Stimulated activated naive CD8-positive, alpha-beta T cell treated with anti-CD3 and anti-CD28 coated beads, Interleukin-15, amount 100 ng/mL, for 72 hours (primary cell): Measurements from ENCODE around the gene KBTBD6.
"Not testable (repeated sequence)": the region's sequence is repeated elsewhere in the genome, so short reads cannot be mapped to it uniquely, and the experiment has no call there.

Experiments used
- ATAC-seq: fragments of 150-1000 bp; cut with Tn5 transposase; 2 replicates; pipeline ENCODE4 v1.10.0; 2021; ENCODE audit warnings: mild to moderate bottlenecking, moderate library complexity
- DNase-seq, 2 donors: peaks; one replicate each; pipeline ENCODE4 v3.0.0; 2021 to 2022
- H3K27ac Mint-ChIP-seq, 2 donors: one replicate each; pipeline ENCODE4 v1.8.0; 2022; ENCODE audit warnings: mild to moderate bottlenecking in 2 of 2, mixed read lengths in 2 of 2, moderate library complexity in 2 of 2
- H3K27me3 Mint-ChIP-seq: one replicate; pipeline ENCODE4 v1.8.0; 2022; ENCODE audit warnings: mixed read lengths
- H3K4me1 Mint-ChIP-seq: one replicate; pipeline ENCODE4 v1.8.0; 2022; ENCODE audit warnings: mild to moderate bottlenecking, mixed read lengths
- H3K4me3 Mint-ChIP-seq, 2 donors: one replicate each; pipeline ENCODE4 v1.8.0; 2022; ENCODE audit warnings: mild to moderate bottlenecking in 2 of 2, mixed read lengths in 2 of 2, moderate library complexity in 1 of 2
- H3K9me3 Mint-ChIP-seq, 2 donors: one replicate each; pipeline ENCODE4 v1.8.0; 2022; ENCODE audit warnings: mixed read lengths in 2 of 2

The KBTBD6 gene

DNA sequence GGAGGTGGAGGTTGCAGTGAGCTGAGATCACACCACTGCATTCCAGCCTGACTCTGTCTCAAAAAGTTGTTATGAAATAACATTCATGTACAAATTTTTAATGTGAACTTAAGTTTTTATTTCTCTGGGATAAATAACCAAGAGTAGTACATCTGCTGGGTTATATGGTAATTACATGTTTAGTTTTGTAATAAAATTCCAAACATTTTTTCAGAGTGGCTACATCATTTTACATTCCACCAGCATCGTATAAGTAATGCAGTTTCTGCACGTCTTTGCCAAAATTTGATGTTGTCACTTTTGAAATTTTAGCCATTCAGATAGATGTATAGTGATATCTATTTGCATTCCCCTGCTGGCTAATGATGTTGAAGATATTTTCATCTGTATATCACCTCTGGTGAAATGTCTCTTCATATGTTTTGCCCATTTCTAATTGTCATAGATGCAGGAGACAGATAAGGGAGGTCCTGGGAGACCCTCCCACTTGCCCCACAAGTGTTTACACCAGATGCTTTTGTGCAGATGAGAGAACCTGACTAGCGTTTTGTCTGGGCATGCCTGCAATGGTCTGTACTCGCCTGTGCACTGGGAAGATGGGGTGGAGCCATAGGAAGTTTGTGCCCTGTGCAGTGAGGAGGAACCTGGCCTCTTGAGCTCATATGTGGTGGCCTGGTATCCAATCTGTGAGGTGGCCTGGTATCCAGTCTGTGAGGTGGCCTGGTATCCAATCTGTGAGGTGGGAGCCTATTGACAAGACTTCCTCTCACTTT is 12.7 kb upstream of the KBTBD6 start:
- ATAC-seq, result no peak
- Mint-ChIP-seq H3K27ac (no peak overlapping the region), H3K4me1 (no peaks in the 10 kb centered on the region), H3K9me3 (peaks cover 30 to 31% of the 10 kb centered on the region in 2 donors), H3K27me3 (no peaks in the 10 kb centered on the region), H3K4me3 (no peak overlapping the region)
- DNase-seq, result no peak

DNA sequence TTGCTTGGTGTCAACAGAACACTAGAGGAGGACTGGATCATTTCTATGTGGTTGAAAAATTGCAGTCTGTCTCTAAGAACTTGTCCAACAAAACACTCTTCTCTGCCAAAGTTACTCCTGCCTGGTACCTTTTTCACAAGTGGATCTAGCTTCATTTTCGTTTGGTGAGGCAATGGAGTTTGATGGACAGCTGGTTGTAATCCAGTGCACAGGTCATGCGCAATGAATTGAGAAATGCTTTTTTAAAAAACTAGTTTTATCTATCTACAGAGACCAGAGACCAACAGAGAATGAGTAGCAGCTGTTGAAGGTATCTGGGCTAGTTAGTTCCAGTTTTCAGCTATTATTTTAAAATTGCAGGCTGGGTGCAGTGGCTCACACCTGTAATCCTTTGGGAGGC is 12.0 kb upstream of the KBTBD6 start:
- no peak overlapping the region for H3K4me3 Mint-ChIP-seq
- no peak for DNase-seq
- H3K27me3 Mint-ChIP-seq, result no peaks in the 10 kb centered on the region
- H3K4me1 Mint-ChIP-seq, result peaks cover 5% of the 10 kb centered on the region
- no peak overlapping the region for H3K27ac Mint-ChIP-seq
- peaks cover 23 to 24% of the 10 kb centered on the region in 2 donors for H3K9me3 Mint-ChIP-seq
- ATAC-seq, result no peak

DNA sequence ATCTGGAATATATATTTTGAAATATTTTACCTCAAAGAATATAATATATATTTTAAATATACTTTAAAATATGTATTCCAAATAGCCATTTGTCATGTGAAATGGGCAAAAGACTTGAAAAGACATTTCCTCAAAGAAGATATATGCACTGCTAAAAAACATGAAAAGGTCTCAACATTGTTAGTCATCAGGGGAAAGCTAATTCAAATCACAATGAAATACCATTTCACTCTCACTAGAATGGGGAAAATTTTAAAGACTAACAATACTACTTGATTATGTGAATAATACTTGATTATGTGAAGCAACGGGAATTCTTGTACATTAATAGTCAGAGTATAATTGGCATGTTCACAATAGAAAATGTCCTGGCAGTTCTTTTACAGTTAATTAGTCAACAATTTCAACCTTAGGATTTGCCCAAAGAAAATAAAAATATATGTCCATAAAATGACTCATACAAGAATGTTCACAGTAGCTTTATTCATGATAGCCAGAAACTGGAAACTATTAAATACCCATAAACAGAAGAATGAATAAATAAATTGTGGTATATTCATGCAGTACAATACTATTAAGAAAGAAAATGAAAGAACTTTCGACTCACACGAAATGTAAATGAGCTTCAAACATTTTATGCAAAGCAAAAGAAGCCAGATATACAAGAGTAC is 6.8 kb upstream of the KBTBD6 start:
- Mint-ChIP-seq H3K27me3 (no peaks in the 10 kb centered on the region), H3K9me3 (no peaks in the 10 kb centered on the region), H3K4me3 (no peak overlapping the region), H3K27ac (no peak overlapping the region), H3K4me1 (peaks cover 22% of the 10 kb centered on the region)
- ATAC-seq (no peak), DNase-seq (no peak)

DNA sequence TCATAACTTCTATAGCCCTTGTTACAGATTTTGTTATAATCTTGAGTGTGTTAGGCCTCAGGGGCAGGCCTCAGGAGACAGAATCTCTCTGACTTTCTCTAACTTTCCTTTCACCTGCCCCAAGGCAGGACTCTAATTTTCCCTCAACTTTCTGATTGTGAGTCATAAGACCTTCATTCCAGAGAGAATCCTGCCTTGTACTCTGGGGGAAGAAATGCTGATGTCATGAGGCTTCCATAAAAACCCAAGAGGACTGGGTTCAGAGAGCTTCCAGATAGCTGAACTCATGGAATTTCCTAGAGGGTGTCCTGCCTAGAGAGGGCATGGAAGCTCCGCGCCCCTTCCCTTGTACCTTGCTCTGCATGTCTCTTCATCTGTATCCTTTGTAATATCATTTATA is 5.3 kb upstream of the KBTBD6 start:
- H3K27ac Mint-ChIP-seq, result no peak overlapping the region
- peaks cover 30% of the 10 kb centered on the region for H3K4me1 Mint-ChIP-seq
- H3K27me3 Mint-ChIP-seq, result no peaks in the 10 kb centered on the region
- no peaks in the 10 kb centered on the region for H3K9me3 Mint-ChIP-seq
- no peak for ATAC-seq
- DNase-seq, result no peak
- no peak overlapping the region for H3K4me3 Mint-ChIP-seq

DNA sequence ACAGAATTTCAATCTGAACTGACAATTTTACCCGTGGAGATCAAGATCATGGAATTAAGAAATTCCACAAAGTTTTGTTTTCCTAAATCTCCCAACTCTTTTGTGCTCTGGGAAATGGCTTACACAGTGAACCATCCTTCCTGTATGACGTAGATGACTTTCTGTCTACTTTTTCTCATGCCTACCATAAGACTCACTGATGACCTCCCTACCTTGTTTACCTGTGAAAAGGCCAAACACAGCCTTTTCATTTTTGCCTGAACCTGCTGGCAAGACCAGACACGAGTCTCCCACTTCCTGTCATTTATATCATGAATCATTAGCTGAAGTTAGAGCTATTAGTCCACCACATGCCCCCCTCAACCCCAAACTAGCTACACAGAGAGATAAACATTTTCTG is 4.6 kb upstream of the KBTBD6 start:
- Mint-ChIP-seq H3K4me3 (no peak overlapping the region), H3K27ac (no peak overlapping the region), H3K4me1 (peaks cover 34% of the 10 kb centered on the region), H3K9me3 (no peaks in the 10 kb centered on the region), H3K27me3 (no peaks in the 10 kb centered on the region)
- DNase-seq (no peak), ATAC-seq (no peak)

DNA sequence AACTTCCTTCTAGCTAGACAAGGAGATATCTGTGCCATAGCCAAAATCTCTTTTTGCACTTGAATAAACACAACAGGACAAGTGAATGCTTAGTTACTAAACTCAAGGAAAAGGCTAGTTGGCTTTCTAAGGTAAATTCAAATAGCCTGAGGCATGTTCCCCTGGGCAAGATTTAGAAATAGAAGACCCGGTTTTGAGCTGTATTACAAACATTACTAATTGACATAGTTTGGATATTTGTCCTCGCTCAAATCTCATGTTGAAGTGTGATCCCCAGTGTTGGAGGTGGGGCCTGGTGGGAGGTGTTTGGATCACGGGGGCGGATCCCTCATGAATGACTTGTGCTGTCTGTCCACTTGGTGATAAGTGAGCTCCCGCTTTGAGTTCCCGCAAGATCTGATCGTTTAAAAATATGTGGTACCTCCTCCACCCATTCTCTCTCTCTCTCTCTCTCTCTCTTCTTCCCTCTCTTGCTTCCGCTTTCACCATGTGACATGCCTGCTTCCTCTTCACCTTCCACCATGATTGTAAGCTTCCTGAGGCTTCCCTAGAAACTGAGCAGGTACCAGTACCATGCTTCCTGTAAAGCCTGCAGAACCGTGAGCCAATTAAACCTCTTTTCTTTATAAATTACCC is 3.9 kb upstream of the KBTBD6 start:
- Mint-ChIP-seq H3K9me3 (no peaks in the 10 kb centered on the region), H3K27me3 (no peaks in the 10 kb centered on the region), H3K4me3 (no peak overlapping the region), H3K4me1 (peaks cover 41% of the 10 kb centered on the region), H3K27ac (peak overlapping the region in 1 of 2 donors; percentile 30)
- ATAC-seq (no peak), DNase-seq (no peak)

DNA sequence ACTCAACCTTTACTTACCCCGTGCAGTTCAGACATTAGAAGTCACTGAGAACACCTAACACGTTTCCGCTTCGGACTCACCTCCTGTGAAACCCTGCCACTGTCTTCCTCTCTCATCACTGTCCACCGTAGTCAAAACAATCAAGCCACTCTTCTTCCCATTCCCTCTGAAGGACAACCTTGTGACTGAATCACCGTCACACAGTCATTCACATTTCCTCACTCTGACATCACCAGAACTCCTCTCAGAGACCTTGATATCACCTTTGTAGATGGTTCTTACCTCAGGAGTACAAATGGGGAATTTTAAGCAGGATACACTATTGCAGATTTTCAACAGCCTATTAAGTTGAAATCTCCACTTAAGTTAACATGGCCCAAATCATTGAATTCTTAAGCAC is 1.3 kb upstream of the KBTBD6 start:
- Mint-ChIP-seq H3K27ac (peak overlapping the region; percentile 95 to 98), H3K27me3 (no peaks in the 10 kb centered on the region), H3K4me1 (peaks cover 45% of the 10 kb centered on the region), H3K4me3 (peak overlapping the region; percentile 96), H3K9me3 (no peaks in the 10 kb centered on the region)
- DNase-seq (no peak), ATAC-seq (no peak)

DNA sequence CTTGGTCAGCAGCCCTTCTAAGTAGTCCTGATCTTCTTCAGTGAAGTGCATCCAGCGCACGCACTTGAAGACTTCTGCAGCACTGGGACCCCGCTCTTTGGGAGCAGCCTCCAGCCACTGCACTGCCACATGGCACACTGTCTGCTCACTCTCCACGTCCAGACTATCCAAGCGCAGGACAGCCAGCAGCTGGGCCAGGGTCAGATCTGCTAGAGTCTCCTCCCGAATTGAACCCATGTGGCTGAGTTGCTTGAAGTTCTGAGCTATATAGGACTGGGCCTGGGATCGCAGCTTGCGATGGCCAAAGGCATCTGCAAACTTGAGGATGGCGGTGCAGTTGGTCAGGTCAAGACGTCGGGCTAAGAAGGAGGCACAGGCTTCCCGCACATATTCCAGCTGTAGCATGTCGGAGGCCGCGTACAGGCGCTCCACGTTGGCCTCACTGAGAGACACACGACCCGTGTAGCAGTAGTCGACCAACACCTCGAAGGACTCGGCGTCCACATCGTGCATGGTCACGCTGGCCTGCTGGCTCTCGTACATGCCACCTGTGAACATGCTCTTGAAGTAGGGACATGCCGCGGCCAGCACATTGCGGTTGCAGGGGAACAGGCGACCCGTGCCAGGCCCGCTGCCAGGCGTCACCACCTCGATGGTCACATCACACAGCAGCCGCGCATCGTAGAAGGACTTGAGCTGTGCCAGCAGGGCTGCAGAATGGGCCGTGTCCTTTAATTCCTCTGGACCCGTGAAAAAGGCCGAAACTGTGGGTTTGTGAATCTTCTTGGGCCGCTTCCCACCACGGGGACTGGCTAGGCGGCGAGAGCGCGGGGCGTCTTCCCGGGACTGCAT is 716 bp downstream of the KBTBD6 start:
- H3K27me3 Mint-ChIP-seq, DNase-seq, H3K9me3 Mint-ChIP-seq: not testable (repeated sequence)
- peak overlapping the region; percentile 96 for H3K4me3 Mint-ChIP-seq
- peaks cover 39% of the 10 kb centered on the region for H3K4me1 Mint-ChIP-seq
- ATAC-seq, result peak; percentile 46
- H3K27ac Mint-ChIP-seq, result peak overlapping the region; percentile 95 to 98

DNA sequence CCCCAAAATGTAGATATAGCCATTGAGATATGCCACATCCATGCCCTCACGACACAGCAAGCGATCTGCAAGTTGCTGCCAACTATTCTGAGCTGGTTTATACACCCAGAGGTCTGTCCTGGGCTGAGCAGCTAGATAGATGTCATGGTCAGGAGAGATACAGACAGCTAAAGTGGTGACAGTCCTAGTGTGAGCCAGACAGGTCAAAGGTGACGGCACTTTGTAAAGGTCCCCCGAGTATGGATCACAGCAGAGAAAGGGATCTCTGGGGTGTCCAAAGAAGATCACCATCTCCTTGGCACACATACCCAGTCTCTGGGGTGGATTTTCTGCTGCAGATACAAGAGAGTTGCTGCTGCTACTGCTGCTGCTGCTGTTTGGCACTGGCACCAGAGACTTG is 1.4 kb downstream of the KBTBD6 start:
- not testable (repeated sequence) for H3K27ac Mint-ChIP-seq, ATAC-seq, H3K27me3 Mint-ChIP-seq, DNase-seq, H3K9me3 Mint-ChIP-seq
- peaks cover 39% of the 10 kb centered on the region for H3K4me1 Mint-ChIP-seq
- peak overlapping the region; percentile 96 for H3K4me3 Mint-ChIP-seq

DNA sequence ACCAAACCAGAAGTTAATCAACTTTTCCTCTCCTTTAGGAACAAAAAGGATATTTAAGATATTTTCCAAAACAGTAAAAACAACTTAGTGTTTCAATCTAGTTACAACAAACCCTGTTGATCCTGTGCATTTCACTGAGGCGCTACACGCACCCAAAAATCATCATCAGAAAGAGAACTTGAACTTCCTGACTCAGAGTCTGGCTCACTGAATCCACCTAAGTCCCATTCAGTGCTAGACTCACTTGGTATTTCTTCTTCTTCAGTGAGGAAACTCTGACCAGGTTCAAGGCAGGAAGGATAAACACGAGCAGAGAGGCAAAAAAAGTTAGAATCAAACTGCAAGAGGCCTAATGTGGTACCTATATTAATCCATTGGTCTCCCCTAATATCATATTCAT is 2.2 kb downstream of the KBTBD6 start:
- Mint-ChIP-seq H3K27me3 (no peaks in the 10 kb centered on the region), H3K9me3 (no peaks in the 10 kb centered on the region), H3K4me1 (peaks cover 39% of the 10 kb centered on the region), H3K27ac (peak overlapping the region in 1 of 2 donors; percentile 2), H3K4me3 (peak overlapping the region; percentile 96)
- DNase-seq (no peak), ATAC-seq (no peak)

DNA sequence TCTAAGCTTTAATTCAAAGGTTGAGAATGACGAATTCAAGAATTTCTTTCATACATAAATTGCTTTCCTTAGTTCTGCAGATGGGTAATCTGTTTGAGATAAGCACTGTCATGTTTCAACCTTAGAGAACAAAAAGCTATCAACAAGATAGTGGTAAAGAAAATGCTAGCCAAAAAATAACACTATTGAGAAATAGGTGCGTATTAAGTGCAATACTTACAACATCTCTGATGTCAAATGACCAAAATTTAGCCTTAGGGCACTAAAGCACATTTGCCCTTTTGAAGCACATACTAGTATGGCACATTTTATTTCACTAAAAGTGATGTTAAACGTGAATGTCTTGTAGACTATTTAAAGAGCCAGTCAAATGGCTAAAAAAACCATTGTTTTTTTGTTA is 4.9 kb downstream of the KBTBD6 start:
- no peak overlapping the region for H3K4me3 Mint-ChIP-seq
- DNase-seq, result no peak
- ATAC-seq, result no peak
- no peaks in the 10 kb centered on the region for H3K27me3 Mint-ChIP-seq
- no peaks in the 10 kb centered on the region for H3K9me3 Mint-ChIP-seq
- H3K27ac Mint-ChIP-seq, result no peak overlapping the region
- H3K4me1 Mint-ChIP-seq, result peaks cover 31% of the 10 kb centered on the region

DNA sequence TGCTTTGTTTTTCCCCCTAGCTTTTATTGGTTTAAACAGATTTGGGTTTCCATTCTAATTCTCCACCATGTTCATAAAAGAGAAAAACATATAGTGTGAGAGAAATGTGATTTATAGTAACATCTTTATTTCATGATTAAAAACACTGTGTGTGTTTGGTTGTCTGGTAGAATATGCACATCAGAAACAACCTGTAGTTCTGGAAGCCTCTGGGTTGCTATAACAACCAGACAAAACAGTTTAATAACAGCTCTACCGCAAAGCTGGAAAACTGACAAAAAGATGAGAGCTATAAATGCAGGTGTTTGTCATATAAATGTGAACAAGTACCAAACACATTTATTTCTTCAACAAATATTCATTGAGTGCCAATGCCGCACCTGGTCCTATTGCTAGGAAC is 9.8 kb downstream of the KBTBD6 start:
- DNase-seq (no peak), ATAC-seq (no peak)
- H3K4me1 Mint-ChIP-seq, result peaks cover under 1% of the 10 kb centered on the region
- H3K27me3 Mint-ChIP-seq, result no peaks in the 10 kb centered on the region
- no peak overlapping the region for H3K27ac Mint-ChIP-seq
- no peaks in the 10 kb centered on the region for H3K9me3 Mint-ChIP-seq
- H3K4me3 Mint-ChIP-seq, result no peak overlapping the region

DNA sequence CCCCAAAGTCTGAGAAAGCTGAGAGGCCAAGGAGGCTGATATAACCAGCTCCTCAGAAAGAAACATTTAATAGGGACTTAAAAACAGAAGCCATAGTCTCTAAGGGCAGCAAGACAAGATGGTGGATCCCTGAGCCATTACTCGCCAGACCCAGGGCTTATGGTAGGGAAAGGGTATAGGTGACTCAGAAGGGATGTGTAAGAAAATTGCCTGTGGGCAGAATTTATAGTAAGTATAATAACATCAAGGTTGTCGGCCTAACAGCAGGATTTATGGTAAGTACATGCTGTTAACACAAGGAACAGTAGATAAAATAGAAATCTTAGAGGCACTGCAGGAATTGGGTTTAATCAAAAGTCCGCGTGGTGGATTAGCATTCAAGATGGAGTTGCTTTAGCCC is 14.7 kb downstream of the KBTBD6 start:
- H3K4me1 Mint-ChIP-seq, result no peaks in the 10 kb centered on the region
- no peak overlapping the region for H3K4me3 Mint-ChIP-seq
- DNase-seq, result no peak
- no peaks in the 10 kb centered on the region for H3K9me3 Mint-ChIP-seq
- H3K27me3 Mint-ChIP-seq, result no peaks in the 10 kb centered on the region
- no peak overlapping the region for H3K27ac Mint-ChIP-seq
- no peak for ATAC-seq

DNA sequence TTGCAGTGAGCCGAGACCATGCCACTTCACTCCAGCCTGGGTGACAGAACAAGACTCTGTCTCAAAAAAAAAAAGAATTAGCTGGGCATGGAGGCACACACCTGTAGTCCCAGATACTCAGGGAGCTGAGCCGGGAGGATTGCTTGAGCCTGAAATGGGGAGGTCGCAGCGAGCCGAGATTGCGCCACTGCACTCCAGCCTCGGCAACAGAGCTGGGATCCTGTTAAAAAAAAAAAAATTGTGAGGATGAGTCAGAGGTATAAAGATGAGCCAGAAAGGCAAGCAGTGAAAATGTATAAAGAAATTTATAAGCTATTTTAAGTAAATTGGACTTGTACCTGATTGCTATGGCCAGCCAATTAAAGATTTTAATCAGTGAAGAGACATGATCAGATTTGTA is 21.1 kb downstream of the KBTBD6 start:
- Mint-ChIP-seq H3K27ac (no peak overlapping the region), H3K9me3 (no peaks in the 10 kb centered on the region), H3K27me3 (no peaks in the 10 kb centered on the region), H3K4me3 (no peak overlapping the region), H3K4me1 (no peaks in the 10 kb centered on the region)
- no peak for DNase-seq
- no peak for ATAC-seq

DNA sequence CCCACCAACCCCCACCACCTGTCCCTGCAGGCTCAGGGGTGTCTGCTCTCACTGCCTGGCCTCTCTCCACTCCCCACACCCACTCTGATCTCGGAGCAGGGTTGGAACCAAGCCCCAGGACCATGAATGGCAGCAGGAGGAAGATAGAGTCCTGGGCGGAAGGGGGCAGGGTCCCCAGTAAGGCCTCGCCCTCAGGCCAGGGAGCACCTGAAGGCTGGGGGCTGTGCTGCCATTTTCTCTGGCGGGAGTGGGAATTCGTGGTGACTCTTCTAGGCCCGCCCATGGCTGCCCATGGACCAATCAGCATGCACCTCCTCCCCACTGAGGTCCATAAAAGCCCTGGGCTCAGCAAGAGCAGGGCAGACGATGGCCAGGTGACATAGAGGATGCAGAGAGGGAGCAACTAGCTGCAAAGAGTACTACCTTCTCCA is 25.0 kb downstream of the KBTBD6 start:
- H3K4me1 Mint-ChIP-seq, result no peaks in the 10 kb centered on the region
- H3K27me3 Mint-ChIP-seq, result no peaks in the 10 kb centered on the region
- H3K4me3 Mint-ChIP-seq, result no peak overlapping the region
- no peak overlapping the region for H3K27ac Mint-ChIP-seq
- H3K9me3 Mint-ChIP-seq, result no peaks in the 10 kb centered on the region
- ATAC-seq (no peak), DNase-seq (no peak)
